Heart right ventricle (tissue), 16 donors: ENCODE results near the gene SRPK3. TPM values are rescaled to one million over a fixed set of nuclear protein-coding genes. Genes with fewer than 3 reads are reported as not detected.

ENCODE experiments used
- ATAC-seq, 8 donors: fragments of 200-7000 bp; cut with Tn5 transposase; one replicate each; pipeline ENCODE4 v1.9.1; 2020; ENCODE audit warnings: mild to moderate bottlenecking in 8 of 8, moderate library complexity in 8 of 8, moderate number of reproducible peaks in 1 of 8
- DNase-seq, 2 donors: peaks; one replicate each; pipeline ENCODE4 v3.0.0-alpha.2; 2020
- H3K27ac ChIP-seq, 10 donors: fragments of 200-600 bp; sonication (generic) in 2 of 10; one replicate each; pipeline versions ENCODE4 v1.5.0 to v1.8.0; 2020 to 2022; ENCODE audit warnings: mild to moderate bottlenecking in 3 of 10
- H3K27me3 ChIP-seq, 7 donors: fragments of 200-600 bp; one replicate each; pipeline ENCODE4 v1.8.0; 2021 to 2022; ENCODE audit warnings: mild to moderate bottlenecking in 2 of 7
- H3K36me3 ChIP-seq, 9 donors: fragments of 200-600 bp; sonication (generic) in 1 of 9; one replicate each; pipeline versions ENCODE4 v1.5.0 to v1.8.0; 2020 to 2022; ENCODE audit warnings: mild to moderate bottlenecking in 2 of 9
- H3K4me1 ChIP-seq, 9 donors: fragments of 200-600 bp; sonication (generic) in 1 of 9; one replicate each; pipeline versions ENCODE4 v1.5.0 to v1.8.0; 2020 to 2022; ENCODE audit warnings: mild to moderate bottlenecking in 4 of 9
- H3K4me3 ChIP-seq, 10 donors: fragments of 200-600 bp; sonication (generic) in 2 of 10; one replicate each; pipeline versions ENCODE4 v1.5.0 to v1.8.0; 2020 to 2022; ENCODE audit warnings: mild to moderate bottlenecking in 7 of 10, moderate library complexity in 2 of 10
- H3K9me3 ChIP-seq, 11 donors: fragments of 200-600 bp in 10 of 11; sonication (generic) in 2 of 11; one replicate each; pipeline versions ENCODE4 v1.5.0 to v1.8.0; 2013 to 2022; ENCODE audit warnings: mild to moderate bottlenecking in 2 of 11, control low read depth in 1 of 11, moderate library complexity in 1 of 11
- WGBS, 2 donors: extraction: QIAGEN DNeasy Blood & Tissue Kit; methylation state at CpG; one replicate each; pipeline ENCODE4 v1.1.7; 2013; ENCODE audit warnings: inconsistent platforms in 1 of 2; 5-methylcytosine and 5-hydroxymethylcytosine counted together
- intact Hi-C, 10 donors: fragments of 100-400 bp; cut with DNase I; formaldehyde crosslinking; loops; one replicate each; pipeline versions ENCODE4 v1.11.1 to v1.14.2; 2022
- polyA plus RNA-seq, 2 donors: library from polyadenylated mRNA; stranded (reverse); fragments of 200-250 nt; gene quantifications; one replicate each; pipeline ENCODE4 v1.2.3, GENCODE V29; 2013
- total RNA-seq, 10 donors: library from RNA; stranded (reverse); fragmentation: NEBNext Ultra II Directional in 3 of 10; extraction: Animal tissue kit (Norgen Biotek cat#: 25700) in 3 of 10; gene quantifications; one replicate each; pipeline versions ENCODE4 v1.2.1 to v1.2.4, GENCODE V29; 2021 to 2023
- TF ChIP-seq, protein P1 (sequence below), 9 donors: fragments of 200-600 bp; sonication (generic) in 2 of 9; IDR thresholded peaks; one replicate each; pipeline versions ENCODE4 v1.5.0 to v1.8.0; 2021 to 2022; ENCODE audit warnings: antibody characterized with exemption in 9 of 9, mild to moderate bottlenecking in 5 of 9, moderate library complexity in 1 of 9
- donor health status: Arrhythmogenic right ventricular cardiomyopathy.
- donor health status: ischemic (EF 13 %, LVEDD 7.1; RV severe dilation, severe dysfunction).
- donor health status: healthy with polysubstance abuse.
- donor health status: DM: no; HTN: yes; CAD: no.
- donor health status: DM: no; HTN: no; CAD: no.
- donor health status: ischemic (EF 25% LVEDD 6.9; RV normal size, moderate dysfunction).
- donor health status: ischemic (EF 25% LVEDD 5.7; RV mildly dilated, moderate dysfunction).
- donor health status: healthy.
- donor health status: DM: yes; HTN: yes; CAD: no.
- donor health status: Ischemic cardiomyopathy.
- donor health status: ischemic (EF 35%, LVEDD 5.7; RV mildly dilated, moderate dysfunction).
- donor health status: nonischemic (EF 11% LVEDD 7.7; RV severe dilation, severe dysfunction).
- donor health status: DM: yes; HTN: yes; CAD: no.
- donor health status: PGD.
- donor health status: ischemic (EF 29% LVEDD 5.4; RV normal size, mild dysfunction).
- donor health status: nonischemic (EF 23%, LVEDD 6.1; RV moderate dilation, normal function).

The SRPK3 gene
- total and polyA plus RNA-seq, 12 donors = 9.9 to 52.7 (median 44.8) TPM

DNA sequence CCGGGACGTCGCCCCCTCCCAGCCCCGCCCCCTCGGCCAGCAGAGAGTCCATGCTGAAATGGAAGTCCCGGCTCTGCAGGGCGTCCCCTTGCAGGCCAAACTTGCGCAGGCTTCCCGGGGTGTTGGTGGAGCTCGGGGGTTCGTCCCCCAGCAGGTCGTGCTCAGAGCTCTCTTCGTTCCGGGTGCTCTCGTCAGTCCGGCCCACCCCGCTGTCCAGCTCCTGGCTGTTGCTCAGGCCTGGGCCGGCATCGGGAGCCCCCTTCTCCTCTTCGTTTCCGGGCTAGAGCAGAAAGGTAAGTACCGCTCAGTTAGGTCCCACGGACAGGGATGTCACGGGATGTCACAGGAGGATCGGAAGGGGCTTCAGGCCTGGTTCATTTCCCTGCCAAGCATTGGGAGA, 23.8 kb downstream of the SRPK3 start:
- no peak overlapping the region for H3K4me3 ChIP-seq
- peaks cover 0 to 6% (median 0%) of the 10 kb centered on the region in 11 donors for H3K9me3 ChIP-seq
- 92% methylated on average over 15 to 25 of the region's 25 CpGs for WGBS, 2 donors
- intact Hi-C loops = no loop called here
- H3K4me1 ChIP-seq = no peaks in the 10 kb centered on the region
- ATAC-seq (no peak), DNase-seq (no peak)
- H3K27ac ChIP-seq = no peak overlapping the region
- TF ChIP-seq, protein P1, sequence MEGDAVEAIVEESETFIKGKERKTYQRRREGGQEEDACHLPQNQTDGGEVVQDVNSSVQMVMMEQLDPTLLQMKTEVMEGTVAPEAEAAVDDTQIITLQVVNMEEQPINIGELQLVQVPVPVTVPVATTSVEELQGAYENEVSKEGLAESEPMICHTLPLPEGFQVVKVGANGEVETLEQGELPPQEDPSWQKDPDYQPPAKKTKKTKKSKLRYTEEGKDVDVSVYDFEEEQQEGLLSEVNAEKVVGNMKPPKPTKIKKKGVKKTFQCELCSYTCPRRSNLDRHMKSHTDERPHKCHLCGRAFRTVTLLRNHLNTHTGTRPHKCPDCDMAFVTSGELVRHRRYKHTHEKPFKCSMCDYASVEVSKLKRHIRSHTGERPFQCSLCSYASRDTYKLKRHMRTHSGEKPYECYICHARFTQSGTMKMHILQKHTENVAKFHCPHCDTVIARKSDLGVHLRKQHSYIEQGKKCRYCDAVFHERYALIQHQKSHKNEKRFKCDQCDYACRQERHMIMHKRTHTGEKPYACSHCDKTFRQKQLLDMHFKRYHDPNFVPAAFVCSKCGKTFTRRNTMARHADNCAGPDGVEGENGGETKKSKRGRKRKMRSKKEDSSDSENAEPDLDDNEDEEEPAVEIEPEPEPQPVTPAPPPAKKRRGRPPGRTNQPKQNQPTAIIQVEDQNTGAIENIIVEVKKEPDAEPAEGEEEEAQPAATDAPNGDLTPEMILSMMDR (IDR thresholded peaks at IDR 0.05) = no peak
- no peaks in the 10 kb centered on the region for H3K36me3 ChIP-seq
- peaks cover 0 to 3% (median 0%) of the 10 kb centered on the region in 7 donors for H3K27me3 ChIP-seq

DNA sequence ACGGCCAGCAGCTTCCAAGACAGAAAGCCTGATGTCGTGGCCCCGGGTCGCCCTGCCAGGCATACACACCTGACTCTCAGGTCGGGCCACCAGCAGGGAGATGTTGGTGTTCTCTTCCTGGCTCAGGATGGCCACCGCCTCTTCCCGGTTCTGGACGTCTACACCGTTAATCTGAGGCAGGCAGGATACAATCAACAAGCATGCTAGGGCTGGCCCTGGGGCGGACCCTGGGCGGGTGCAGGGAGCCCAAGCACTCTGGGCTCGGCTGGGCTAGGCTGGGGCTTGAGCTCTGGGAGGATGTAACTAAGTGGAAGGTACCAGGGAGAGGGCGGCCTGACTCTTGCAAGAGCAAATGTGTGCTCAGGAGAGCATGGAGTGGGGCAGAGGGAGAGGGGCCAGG, 24.6 kb downstream of the SRPK3 start:
- Histone ChIP-seq H3K27ac (no peak overlapping the region), H3K9me3 (peaks cover 0 to 6% (median 0%) of the 10 kb centered on the region in 11 donors), H3K4me1 (no peaks in the 10 kb centered on the region), H3K27me3 (peaks cover 0 to 9% (median 0%) of the 10 kb centered on the region in 7 donors), H3K36me3 (no peaks in the 10 kb centered on the region), H3K4me3 (no peak overlapping the region)
- ATAC-seq (no peak), DNase-seq (no peak)
- intact Hi-C loops = no loop called here
- TF ChIP-seq, protein P1 (IDR thresholded peaks at IDR 0.05) = no peak
- WGBS, 2 donors = 84 to 89% methylated on average over 8 to 13 of the region's 13 CpGs

DNA sequence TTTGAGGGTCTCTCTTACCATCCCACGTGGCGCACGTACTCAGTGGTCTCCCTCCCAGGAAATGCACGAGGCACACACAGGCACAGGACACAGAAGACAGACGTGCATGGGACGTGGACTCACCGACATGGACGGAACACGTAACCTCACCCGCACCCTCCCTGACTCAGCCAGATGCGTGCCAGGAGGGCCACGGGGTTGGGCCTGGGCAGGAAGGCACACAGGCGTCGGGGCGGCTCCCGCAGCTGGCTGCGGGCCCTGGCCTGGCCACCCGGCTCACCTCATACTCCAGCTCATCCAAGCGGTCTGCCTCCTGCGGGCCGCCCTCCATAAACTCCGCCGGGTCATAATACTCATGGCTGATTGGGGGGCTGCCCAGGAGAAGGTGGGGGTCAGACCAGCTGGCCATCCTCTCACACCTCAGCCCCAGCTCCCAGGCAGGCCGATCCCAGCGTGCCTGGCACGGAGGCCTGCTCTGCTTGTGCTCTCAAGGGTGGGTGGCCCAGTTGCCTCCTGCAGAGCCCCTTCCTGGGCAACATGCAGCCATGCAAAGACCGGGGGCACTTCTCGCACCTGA, 26.2 kb downstream of the SRPK3 start:
- Histone ChIP-seq H3K27ac (no peak overlapping the region), H3K36me3 (no peaks in the 10 kb centered on the region), H3K27me3 (peaks cover 0 to 23% (median 0%) of the 10 kb centered on the region in 7 donors), H3K9me3 (peaks cover 0 to 6% (median 0%) of the 10 kb centered on the region in 11 donors), H3K4me3 (no peak overlapping the region), H3K4me1 (no peaks in the 10 kb centered on the region)
- 94 to 95% methylated on average over 25 to 28 of the region's 28 CpGs for WGBS, 2 donors
- TF ChIP-seq, protein P1 (IDR thresholded peaks at IDR 0.05) = no peak
- ATAC-seq = peak in 1 of 8 donors; percentile 5
- DNase-seq = no peak
- intact Hi-C loops = no loop called here

DNA sequence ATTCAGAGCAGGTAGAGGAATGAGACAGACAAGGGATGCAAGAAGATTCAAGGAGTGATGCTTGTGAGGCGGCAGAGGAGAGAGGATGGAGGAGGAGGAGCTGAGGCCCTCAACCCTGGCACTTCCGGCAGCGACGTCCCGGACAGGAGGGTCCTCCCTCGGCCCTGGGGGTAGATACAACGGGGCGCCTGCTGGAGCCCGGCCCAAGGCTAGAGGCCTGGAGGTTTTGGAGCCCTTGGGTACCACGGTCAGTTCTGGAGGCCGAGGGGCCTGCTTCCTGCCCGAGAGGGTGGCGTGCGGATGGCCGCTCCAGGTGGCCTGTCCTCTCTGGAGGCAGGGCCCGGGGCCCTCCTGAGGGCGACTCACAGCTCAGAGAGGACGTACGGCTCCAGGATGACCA, 27.1 kb downstream of the SRPK3 start:
- DNase-seq = no peak
- Histone ChIP-seq H3K9me3 (peaks cover 0 to 6% (median 0%) of the 10 kb centered on the region in 11 donors), H3K4me1 (no peaks in the 10 kb centered on the region), H3K27me3 (peaks cover 0 to 23% (median 0%) of the 10 kb centered on the region in 7 donors), H3K36me3 (no peaks in the 10 kb centered on the region), H3K27ac (no peak overlapping the region), H3K4me3 (no peak overlapping the region)
- intact Hi-C loops = no loop called here
- 95% methylated on average over 10 to 19 of the region's 19 CpGs for WGBS, 2 donors
- TF ChIP-seq, protein P1 (IDR thresholded peaks at IDR 0.05) = no peak
- no peak for ATAC-seq
